Measurements from ENCODE around the gene NPIPA7.
"Not testable (repeated sequence)": the region's sequence is repeated elsewhere in the genome, so short reads cannot be mapped to it uniquely, and the experiment has no call there.

NPIPA7 gene

DNA sequence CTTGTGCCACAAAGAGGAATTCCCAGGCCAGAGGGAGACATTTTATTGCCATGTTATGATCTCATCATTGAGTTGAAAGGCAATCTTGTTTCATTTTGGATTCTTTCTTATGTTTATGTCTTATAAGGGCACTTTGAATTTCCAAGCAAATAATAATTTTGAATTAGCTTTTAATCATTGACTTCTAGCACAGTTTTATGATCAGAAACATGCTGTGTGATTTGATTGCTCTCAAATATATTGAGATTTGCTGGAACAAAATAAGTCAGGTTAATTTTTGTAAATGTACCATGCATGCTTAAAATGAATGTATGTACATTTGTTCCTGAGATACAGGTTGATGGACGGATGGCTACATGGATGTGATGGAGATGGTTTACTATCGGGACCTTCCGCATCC lies at the start of gene NPIPA7:
Gene NPIPA7, plus strand, starts transcription at position 301 of the 400 bp plus-strand sequence. CDS start 105 bp downstream, outside the sequence.
- not testable (repeated sequence) for H3K27ac ChIP-seq

DNA sequence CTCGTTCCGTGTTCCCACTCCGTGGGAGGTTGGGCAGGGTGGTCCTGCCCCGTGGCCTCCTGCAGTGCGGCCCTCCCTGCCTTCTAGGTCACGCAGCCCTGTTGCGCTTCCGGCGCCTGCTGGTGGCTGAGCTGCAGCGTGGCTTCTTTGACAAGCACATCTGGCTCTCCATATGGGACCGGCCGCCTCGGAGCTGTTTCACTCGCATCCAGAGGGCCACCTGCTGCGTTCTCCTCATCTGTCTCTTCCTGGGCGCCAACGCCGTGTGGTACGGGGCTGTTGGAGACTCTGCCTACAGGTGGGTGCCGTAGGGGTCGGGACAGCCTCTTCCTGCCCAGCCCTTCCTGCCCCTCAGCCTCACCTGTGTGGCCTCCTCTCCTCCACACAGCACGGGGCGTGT lies 47.5 kb upstream of the NPIPA7 start:
- H3K27ac ChIP-seq, result not testable (repeated sequence)

DNA sequence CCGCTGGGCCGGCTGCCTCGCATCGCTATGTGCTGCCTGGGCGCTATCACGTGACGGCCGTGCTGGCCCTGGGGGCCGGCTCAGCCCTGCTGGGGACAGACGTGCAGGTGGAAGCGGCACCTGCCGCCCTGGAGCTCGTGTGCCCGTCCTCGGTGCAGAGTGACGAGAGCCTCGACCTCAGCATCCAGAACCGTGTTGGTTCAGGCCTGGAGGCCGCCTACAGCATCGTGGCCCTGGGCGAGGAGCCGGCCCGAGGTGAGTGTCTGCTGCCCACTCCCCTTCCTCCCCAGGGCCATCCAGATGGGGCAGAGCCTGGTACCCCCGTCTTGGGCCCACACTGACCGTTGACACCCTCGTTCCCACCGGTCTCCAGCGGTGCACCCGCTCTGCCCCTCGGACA lies 21.4 kb upstream of the NPIPA7 start:
- not testable (repeated sequence) for H3K27ac ChIP-seq

DNA sequence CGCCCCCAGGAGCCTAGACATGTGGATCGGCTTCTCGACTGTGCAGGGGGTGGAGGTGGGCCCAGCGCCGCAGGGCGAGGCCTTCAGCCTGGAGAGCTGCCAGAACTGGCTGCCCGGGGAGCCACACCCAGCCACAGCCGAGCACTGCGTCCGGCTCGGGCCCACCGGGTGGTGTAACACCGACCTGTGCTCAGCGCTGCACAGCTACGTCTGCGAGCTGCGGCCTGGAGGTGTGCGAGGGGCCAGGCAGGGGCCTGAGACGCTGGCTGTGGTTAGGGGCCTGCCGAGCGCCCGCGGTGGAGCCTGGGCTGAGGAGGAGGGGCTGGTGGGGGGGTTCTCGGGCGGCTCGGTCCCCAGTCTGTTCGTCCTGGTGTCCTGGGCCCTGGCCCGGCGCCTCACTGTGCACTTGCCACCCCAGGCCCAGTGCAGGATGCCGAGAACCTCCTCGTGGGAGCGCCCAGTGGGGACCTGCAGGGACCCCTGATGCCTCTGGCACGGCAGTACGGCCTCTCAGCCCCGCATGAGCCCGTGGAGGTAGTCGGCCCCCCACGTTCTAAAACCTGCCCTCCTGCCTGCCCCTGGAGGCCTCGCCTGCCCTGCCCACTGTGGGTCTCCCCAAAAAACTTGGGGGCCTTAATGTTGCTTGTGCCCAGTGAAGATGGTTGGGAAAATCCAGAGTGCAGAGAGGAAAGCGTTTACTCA lies 20.2 kb upstream of the NPIPA7 start:
- not testable (repeated sequence) for H3K27ac ChIP-seq

GRCh38 chr16:16363595-16363994 lies 15.3 kb upstream of the NPIPA7 start:
- H3K27ac ChIP-seq, result not testable (repeated sequence)

DNA sequence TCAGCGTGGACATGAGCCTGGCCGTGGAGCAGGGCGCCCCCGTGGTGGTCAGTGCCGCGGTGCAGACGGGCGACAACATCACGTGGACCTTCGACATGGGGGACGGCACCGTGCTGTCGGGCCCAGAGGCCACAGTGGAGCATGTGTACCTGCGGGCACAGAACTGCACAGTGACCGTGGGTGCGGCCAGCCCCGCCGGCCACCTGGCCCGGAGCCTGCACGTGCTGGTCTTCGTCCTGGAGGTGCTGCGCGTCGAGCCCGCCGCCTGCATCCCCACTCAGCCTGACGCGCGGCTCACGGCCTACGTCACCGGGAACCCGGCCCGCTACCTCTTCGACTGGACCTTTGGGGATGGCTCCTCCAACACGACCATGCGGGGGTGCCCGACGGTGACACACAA lies 14.8 kb upstream of the NPIPA7 start:
- not testable (repeated sequence) for H3K27ac ChIP-seq

- H3K27ac ChIP-seq, result not testable (repeated sequence)
Observed at GRCh38 chr16:16364701-16365100, 14.2 kb upstream of the NPIPA7 start.

GRCh38 chr16:16365319-16365718 lies 13.6 kb upstream of the NPIPA7 start:
- H3K27ac ChIP-seq, result not testable (repeated sequence)

- H3K27ac ChIP-seq, result not testable (repeated sequence)
Observed at GRCh38 chr16:16365851-16366250, 13.1 kb upstream of the NPIPA7 start.

DNA sequence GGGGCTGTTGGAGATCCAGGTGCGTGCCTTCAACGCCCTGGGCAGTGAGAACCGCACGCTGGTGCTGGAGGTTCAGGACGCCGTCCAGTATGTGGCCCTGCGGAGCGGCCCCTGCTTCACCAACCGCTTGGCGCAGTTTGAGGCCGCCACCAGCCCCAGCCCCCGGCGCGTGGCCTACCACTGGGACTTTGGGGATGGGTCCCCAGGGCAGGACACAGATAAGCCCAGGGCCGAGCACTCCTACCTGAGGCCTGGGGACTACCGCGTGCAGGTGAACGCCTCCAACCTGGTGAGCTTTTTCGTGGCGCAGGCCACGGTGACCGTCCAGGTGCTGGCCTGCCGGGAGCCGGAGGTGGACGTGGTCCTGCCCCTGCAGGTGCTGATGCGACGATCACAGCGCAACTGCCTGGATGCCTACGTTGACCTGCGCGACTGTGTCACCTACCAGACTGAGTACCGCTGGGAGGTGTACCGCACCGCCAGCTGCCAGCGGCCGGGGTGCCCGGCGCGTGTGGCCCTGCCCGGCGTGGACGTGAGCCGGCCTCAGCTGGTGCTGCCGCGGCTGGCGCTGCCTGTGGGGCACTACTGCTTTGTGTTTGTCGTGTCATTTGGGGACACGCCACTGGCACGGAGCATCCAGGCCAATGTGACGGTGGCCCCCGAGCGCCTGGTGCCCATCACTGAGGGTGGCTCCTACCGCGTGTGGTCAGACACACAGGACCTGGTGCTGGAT lies 12.2 kb upstream of the NPIPA7 start:
- not testable (repeated sequence) for H3K27ac ChIP-seq

GRCh38 chr16:16367285-16367628 lies 11.7 kb upstream of the NPIPA7 start:
- H3K27ac ChIP-seq, result not testable (repeated sequence)

DNA sequence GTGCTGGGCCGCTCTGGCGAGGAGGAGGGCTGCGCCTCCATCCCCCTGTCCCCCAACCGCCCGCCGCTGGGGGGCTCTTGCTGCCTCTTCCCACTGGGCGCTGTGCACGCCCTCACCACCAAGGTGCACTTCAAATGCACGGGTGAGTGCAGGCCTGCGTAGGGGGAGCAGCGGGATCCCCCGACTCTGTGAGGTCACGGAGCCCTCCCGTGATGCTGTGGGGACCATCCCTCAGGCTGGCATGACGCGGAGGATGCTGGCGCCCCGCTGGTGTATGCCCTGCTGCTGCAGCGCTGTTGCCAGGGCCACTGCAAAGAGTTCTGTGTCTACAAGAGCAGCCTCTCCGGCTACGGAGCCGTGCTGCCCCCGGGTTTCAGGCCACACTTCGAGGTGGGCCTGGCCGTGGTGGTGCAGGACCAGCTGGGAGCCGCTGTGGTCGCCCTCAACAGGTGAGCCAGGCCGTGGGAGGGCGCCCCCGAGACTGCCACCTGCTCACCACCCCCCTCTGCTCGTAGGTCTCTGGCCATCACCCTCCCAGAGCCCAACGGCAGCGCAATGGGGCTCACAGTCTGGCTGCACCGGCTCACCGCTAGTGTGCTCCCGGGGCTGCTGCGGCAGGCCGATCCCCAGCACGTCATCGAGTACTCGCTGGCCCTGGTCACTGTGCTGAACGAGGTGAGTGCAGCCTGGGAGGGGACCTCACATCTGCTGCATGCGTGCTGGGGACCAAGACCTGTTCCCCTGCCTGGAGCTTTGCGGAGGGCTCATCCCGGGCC lies 9.7 kb upstream of the NPIPA7 start:
- H3K27ac ChIP-seq, result not testable (repeated sequence)

DNA sequence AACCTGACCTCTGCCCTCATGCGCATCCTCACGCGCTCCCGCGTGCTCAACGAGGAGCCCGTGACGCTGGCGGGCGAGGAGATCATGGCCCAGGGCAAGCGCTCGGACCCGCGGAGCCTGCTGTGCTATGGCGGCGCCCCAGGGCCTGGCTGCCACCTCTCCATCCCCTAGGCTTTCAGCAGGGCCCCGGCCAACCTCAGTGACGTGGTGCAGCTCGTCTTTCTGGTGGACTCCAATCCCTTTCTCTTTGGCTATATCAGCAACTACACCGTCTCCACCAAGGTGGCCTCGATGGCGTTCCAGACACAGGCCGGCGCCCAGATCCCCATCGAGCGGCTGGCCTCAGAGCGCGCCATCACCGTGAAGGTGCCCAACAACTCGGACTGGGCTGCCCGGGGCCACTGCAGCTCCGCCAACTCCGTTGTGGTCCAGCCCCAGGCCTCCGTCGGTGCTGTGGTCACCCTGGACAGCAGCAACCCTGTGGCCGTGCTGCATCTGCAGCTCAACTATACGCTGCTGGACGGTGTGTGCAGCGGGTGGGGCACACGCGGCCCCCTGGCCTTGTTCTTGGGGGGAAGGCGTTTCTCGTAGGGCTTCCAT lies 7.7 kb upstream of the NPIPA7 start:
- not testable (repeated sequence) for H3K27ac ChIP-seq

GRCh38 chr16:16374192-16374591 lies 4.7 kb upstream of the NPIPA7 start:
- not testable (repeated sequence) for H3K27ac ChIP-seq

- not testable (repeated sequence) for H3K27ac ChIP-seq
Observed at GRCh38 chr16:16399685-16400084, 20.7 kb downstream of the NPIPA7 start.

- H3K27ac ChIP-seq, result not testable (repeated sequence)
Observed at GRCh38 chr16:16402333-16402732, 23.4 kb downstream of the NPIPA7 start.

DNA sequence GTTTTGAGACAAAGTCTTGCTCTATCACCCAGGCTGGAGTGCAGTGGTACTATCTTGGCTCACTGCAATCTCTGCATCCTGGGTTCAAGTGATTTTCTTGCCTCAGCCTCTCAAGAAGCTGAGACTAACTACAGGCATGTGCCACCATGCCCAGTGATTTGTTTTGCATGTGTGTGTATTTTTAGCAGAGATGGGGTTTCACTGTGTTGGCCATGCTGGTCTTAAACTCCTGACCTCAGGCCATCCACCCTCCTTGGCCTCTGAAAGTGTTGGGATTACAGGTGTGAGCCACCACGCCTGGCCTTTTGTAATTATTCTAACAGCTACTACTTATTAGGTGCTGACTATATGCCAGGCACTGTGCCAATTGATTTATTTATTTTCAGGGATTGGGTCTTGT lies 25.3 kb downstream of the NPIPA7 start:
- not testable (repeated sequence) for H3K27ac ChIP-seq

- not testable (repeated sequence) for H3K27ac ChIP-seq
Observed at GRCh38 chr16:16405421-16405820, 26.5 kb downstream of the NPIPA7 start.

DNA sequence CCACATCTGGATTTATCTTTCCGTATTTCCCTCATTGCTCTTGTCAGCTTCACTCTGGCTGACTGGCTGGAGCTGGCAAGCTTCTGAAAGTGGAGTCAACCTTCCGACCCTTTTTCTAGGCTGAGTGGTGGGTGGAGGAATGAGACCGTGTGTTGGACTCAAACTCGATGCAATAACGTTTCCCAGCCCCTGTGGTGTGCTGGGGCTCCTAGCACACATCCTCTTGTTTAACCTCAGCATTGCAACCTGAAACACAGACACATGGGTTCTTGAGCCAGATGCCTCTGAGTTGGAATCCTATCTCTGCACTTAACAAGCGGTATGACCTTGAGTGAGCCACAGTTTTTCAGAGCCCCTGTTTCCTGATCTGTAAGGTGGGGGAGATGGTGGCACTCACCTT lies 29.5 kb downstream of the NPIPA7 start:
- not testable (repeated sequence) for H3K27ac ChIP-seq

DNA sequence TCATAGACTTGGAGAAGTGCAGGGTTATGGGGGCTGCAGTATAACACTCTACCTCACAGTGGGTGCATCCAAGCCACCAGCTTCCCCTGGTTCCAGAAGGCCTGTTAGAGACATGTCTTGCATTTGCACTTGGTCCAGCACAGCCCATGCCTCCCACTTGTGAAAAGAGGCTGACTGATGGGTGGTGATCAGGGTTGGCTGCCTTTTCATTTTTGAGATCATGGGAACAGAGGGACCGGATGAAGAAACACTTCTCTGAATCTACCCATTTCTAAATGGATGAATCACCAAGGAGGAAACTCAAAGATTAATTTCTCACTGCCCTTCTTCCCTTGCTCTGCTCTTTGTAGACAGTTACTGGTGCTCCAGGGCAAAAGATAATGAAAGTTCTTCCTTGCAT lies 34.8 kb downstream of the NPIPA7 start:
- H3K27ac ChIP-seq, result not testable (repeated sequence)

GRCh38 chr16:16417071-16417470 lies 38.1 kb downstream of the NPIPA7 start:
- H3K27ac ChIP-seq, result not testable (repeated sequence)

DNA sequence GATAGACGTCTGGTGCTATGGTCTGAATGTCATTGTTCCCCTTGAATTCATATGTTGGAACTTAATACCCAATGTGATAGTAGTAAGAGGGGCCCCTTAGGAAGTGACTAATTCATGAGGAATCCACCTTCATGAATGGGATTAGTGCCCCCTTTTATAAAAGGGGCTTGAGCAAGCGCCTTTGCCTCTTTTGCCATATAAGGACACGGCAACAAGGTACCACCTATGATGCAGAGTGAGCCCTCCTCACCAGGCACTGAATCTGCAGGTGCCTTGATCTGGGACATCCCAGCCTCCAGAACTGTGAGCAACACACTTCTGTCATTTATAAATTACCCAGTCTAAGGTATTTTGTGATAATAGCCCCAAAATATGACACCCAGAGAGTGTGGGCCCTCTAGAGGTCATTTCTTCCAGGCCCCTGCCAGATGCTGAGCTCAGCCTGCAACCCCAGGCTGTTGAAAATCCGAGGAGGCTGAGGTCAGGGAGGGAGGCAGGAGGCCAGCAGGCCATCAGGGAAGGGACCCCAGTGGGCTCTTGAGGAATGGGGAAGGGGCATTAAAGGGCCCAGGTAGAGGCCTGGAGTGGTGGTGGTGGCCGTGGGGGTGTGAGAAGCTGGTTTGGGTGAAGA lies 39.1 kb downstream of the NPIPA7 start:
- not testable (repeated sequence) for H3K27ac ChIP-seq

Data from 22Rv1 (cell line).